SK-N-SH (cell line): ENCODE results near the gene STYK1. TPM values are rescaled to one million over a fixed set of nuclear protein-coding genes. Genes with fewer than 3 reads are reported as not detected.
A peak's percentile ranks its signal among the peaks of the same experiment; 100 is the strongest.

Experiments used
- CTCF ChIA-PET: fragments of 300-600, 350-600 bp; formaldehyde crosslinking; extraction: SDS; loops from one replicate; lab custom pipeline; 2021; lab: Yijun Ruan, JAX
- POLR2A ChIA-PET: fragments of 350-600 bp; sonication (Branson Sonifier 250); formaldehyde crosslinking; extraction: SDS; loops from one replicate; lab custom pipeline; 2020; ENCODE audit warnings: antibody characterized with exemption, inconsistent platforms; lab: Yijun Ruan, JAX
- DNase-seq: peaks from one replicate; pipeline ENCODE4 v3.0.0; 2012
- H2AFZ ChIP-seq: fragments of 200-600 bp; sonication (generic); 2 replicates; pipeline ENCODE4 v1.8.1; 2016; ENCODE audit warnings: antibody characterized with exemption, mild to moderate bottlenecking, low read depth
- H3F3A ChIP-seq: fragments of 200-600 bp; sonication (generic); replicated peaks from 2 replicates; pipeline ENCODE3; 2016; ENCODE audit warnings: antibody characterized with exemption, mild to moderate bottlenecking; ENCODE audit not compliant: insufficient read depth
- H3K27ac ChIP-seq, 2 experiments: fragments of 200-500 bp in 1 of 2; fragments of 200-600 bp in 1 of 2; sonication (Bioruptor generic) in 1 of 2; sonication (generic), shearing (Covaris generic) in 1 of 2; 2 replicates each; pipeline versions ENCODE4 v1.5.1 to v1.6.1; 2014 to 2016; ENCODE audit warnings: low read depth in 2 of 2, inconsistent platforms in 1 of 2, low read length in 1 of 2, mild to moderate bottlenecking in 1 of 2, mixed read lengths in 1 of 2
- H3K27me3 ChIP-seq: fragments of 200-600 bp; sonication (generic), shearing (Covaris generic); 2 replicates; pipeline ENCODE4 v1.6.1; 2016; ENCODE audit warnings: mixed run types; ENCODE audit not compliant: insufficient read depth
- H3K36me3 ChIP-seq, 2 experiments: fragments of 200-500 bp in 1 of 2; fragments of 200-600 bp in 1 of 2; sonication (Bioruptor generic) in 1 of 2; sonication (generic) in 1 of 2; replicated peaks in 1 of 2; 2 replicates each; pipeline versions ENCODE3 to v1.5.1; 2014 to 2016; ENCODE audit warnings: low read length in 1 of 2, mild to moderate bottlenecking in 1 of 2; ENCODE audit not compliant: insufficient read depth in 2 of 2, control insufficient read depth in 1 of 2
- H3K4me1 ChIP-seq, 2 experiments: fragments of 200-500 bp in 1 of 2; fragments of 200-600 bp in 1 of 2; sonication (Bioruptor generic) in 1 of 2; sonication (generic), shearing (Covaris generic) in 1 of 2; 2 replicates each; pipeline versions ENCODE4 v1.5.1 to v1.6.1; 2014 to 2016; ENCODE audit warnings: low read depth in 1 of 2, low read length in 1 of 2, mixed run types in 1 of 2; ENCODE audit not compliant: insufficient read depth in 2 of 2, control insufficient read depth in 1 of 2
- H3K4me2 ChIP-seq: fragments of 200-600 bp; sonication (generic), shearing (Covaris generic); 2 replicates; pipeline ENCODE4 v1.6.1; 2017; ENCODE audit warnings: mixed run types
- H3K4me3 ChIP-seq, 2 experiments: fragments of 200-500 bp in 1 of 2; fragments of 200-600 bp in 1 of 2; sonication (Bioruptor generic) in 1 of 2; sonication (generic), shearing (Covaris generic) in 1 of 2; 2 replicates each; pipeline versions ENCODE4 v1.5.1 to v1.8.1; 2014 to 2016; ENCODE audit warnings: low read depth in 2 of 2, inconsistent platforms in 1 of 2, low read length in 1 of 2, mild to moderate bottlenecking in 1 of 2, mixed read lengths in 1 of 2, moderate library complexity in 1 of 2
- H3K79me2 ChIP-seq: fragments of 200-600 bp; sonication (generic); 2 replicates; pipeline ENCODE4 v1.8.1; 2017; ENCODE audit warnings: mild to moderate bottlenecking; ENCODE audit not compliant: insufficient read depth
- H3K9ac ChIP-seq: fragments of 200-600 bp; sonication (generic); 2 replicates; pipeline ENCODE4 v1.6.1; 2017; ENCODE audit warnings: mixed run types
- H3K9me2 ChIP-seq: fragments of 200-600 bp; sonication (generic); 2 replicates; pipeline ENCODE4 v1.6.1; 2017; ENCODE audit warnings: mixed run types
- H3K9me3 ChIP-seq: fragments of 200-600 bp; sonication (generic); 2 replicates; pipeline ENCODE4 v1.6.1; 2017; ENCODE audit warnings: mixed run types, mild to moderate bottlenecking, moderate library complexity
- H4K20me1 ChIP-seq: fragments of 200-600 bp; sonication (generic); 2 replicates; pipeline ENCODE4 v1.6.1; 2017; ENCODE audit warnings: mild to moderate bottlenecking, mixed run types; ENCODE audit not compliant: insufficient read depth
- CHD2 ChIP-seq: fragments of 150-350 bp; IDR thresholded peaks from 2 replicates; pipeline ENCODE4 v1.6.1; 2018; ENCODE audit warnings: low read length; ENCODE audit not compliant: partially characterized antibody
- FOSL2 ChIP-seq: IDR thresholded peaks from 2 replicates; pipeline ENCODE4 v1.4.0; 2012; ENCODE audit warnings: low read depth, mild to moderate bottlenecking, moderate library complexity, borderline replicate concordance
- FOXJ3 ChIP-seq: sonication (generic); formaldehyde crosslinking; IDR thresholded peaks from 2 replicates; pipeline ENCODE4 v1.5.1; 2020; ENCODE audit warnings: mild to moderate bottlenecking, missing genetic modification reagents
- FOXM1 ChIP-seq: IDR thresholded peaks from 2 replicates; pipeline ENCODE4 v1.4.0; 2012; ENCODE audit warnings: low read depth, mild to moderate bottlenecking
- JUND ChIP-seq: IDR thresholded peaks from 2 replicates; pipeline ENCODE4 v1.4.0; 2012
- MAX ChIP-seq: IDR thresholded peaks from 2 replicates; pipeline ENCODE4 v1.4.0; 2012; ENCODE audit warnings: low read depth
- MEF2A ChIP-seq: IDR thresholded peaks from 2 replicates; pipeline ENCODE4 v1.4.0; 2012; ENCODE audit warnings: low read depth, borderline replicate concordance
- MXI1 ChIP-seq: IDR thresholded peaks from 2 replicates; pipeline ENCODE4 v1.6.1; 2012; ENCODE audit warnings: mild to moderate bottlenecking, low read depth, low read length, improper control_type of control experiment
- NRF1 ChIP-seq: IDR thresholded peaks from 2 replicates; pipeline ENCODE4 v1.6.1; 2012; ENCODE audit warnings: low read depth, mild to moderate bottlenecking, low read length
- POLR2AphosphoS5 ChIP-seq: IDR thresholded peaks from 2 replicates; pipeline ENCODE4 v1.6.1; 2012; ENCODE audit warnings: low read depth, low read length
- RAD21 ChIP-seq: IDR thresholded peaks from 2 replicates; pipeline ENCODE4 v1.6.1; 2012; ENCODE audit warnings: mild to moderate bottlenecking, low read length
- REST ChIP-seq: IDR thresholded peaks from 2 replicates; pipeline ENCODE4 v1.6.1; 2012; ENCODE audit warnings: mild to moderate bottlenecking, low read depth, low read length, moderate library complexity
- RXRA ChIP-seq: IDR thresholded peaks from 2 replicates; pipeline ENCODE4 v1.4.0; 2012; ENCODE audit warnings: low read depth, mild to moderate bottlenecking, borderline replicate concordance
- SIN3A ChIP-seq: IDR thresholded peaks from 2 replicates; pipeline ENCODE4 v1.6.1; 2012; ENCODE audit warnings: low read depth, mild to moderate bottlenecking, low read length, moderate library complexity, borderline replicate concordance
- TAF1 ChIP-seq: IDR thresholded peaks from 2 replicates; pipeline ENCODE4 v1.6.1; 2012; ENCODE audit warnings: low read depth, mild to moderate bottlenecking, low read length, moderate library complexity, borderline replicate concordance
- TCF12 ChIP-seq: IDR thresholded peaks from 2 replicates; pipeline ENCODE4 v1.4.0; 2012
- USF2 ChIP-seq: fragments of 150-350 bp; IDR thresholded peaks from 2 replicates; pipeline ENCODE4 v1.6.1; 2017; ENCODE audit warnings: antibody characterized with exemption, low read length, low read depth, borderline replicate concordance
- YY1 ChIP-seq: IDR thresholded peaks from 2 replicates; pipeline ENCODE4 v1.4.0; 2012; ENCODE audit warnings: low read depth, mild to moderate bottlenecking
- WGBS: methylation state at CpG from one replicate; pipeline ENCODE4 v1.1.6; 2017; ENCODE audit warnings: low lambda C conversion rate; 5-methylcytosine and 5-hydroxymethylcytosine counted together
- polyA plus RNA-seq, 3 experiments: library from polyadenylated mRNA; depleted of rRNA; stranded (reverse); fragments of >200 nt; gene quantifications; 2 replicates each; pipeline ENCODE4 v1.2.3, GENCODE V29; 2012

Gene STYK1
- polyA plus RNA-seq, 1 of the 3 experiments (the other 2 are of a cell fraction): not detected

GRCh38 chr12:10645910-10646309 is 27.9 kb downstream of the STYK1 start:
- H3K4me1 ChIP-seq: no peaks in the 10 kb centered on the region
- CTCF ChIA-PET: no interaction called here
- WGBS: 6% methylated on average over 4 of the region's 4 CpGs
- no peaks in the 10 kb centered on the region for H3F3A ChIP-seq
- no peaks in the 10 kb centered on the region for H3K9me3 ChIP-seq
- POLR2A ChIA-PET: no interaction called here
- no peak overlapping the region for H2AFZ ChIP-seq
- no peaks in the 10 kb centered on the region for H3K36me3 ChIP-seq
- no peak overlapping the region for H3K4me3 ChIP-seq
- 0 out of 2 replicates have a peak, but pooled peaks cover 10% of the 10 kb centered on the region for H3K27me3 ChIP-seq
- no peak for DNase-seq
- no peaks in the 10 kb centered on the region for H4K20me1 ChIP-seq
- H3K9ac ChIP-seq: no peak overlapping the region
- H3K79me2 ChIP-seq: no peaks in the 10 kb centered on the region
- H3K4me2 ChIP-seq: no peak overlapping the region
- no peaks in the 10 kb centered on the region for H3K9me2 ChIP-seq
- no peak overlapping the region for H3K27ac ChIP-seq
- no peak for TF ChIP-seq YY1
- TF ChIP-seq POLR2AphosphoS5: no peak
- no peak for TF ChIP-seq MXI1
- TF ChIP-seq REST: no peak
- TF ChIP-seq MEF2A: no peak
- TF ChIP-seq CHD2: no peak
- TF ChIP-seq RAD21: no peak
- no peak for TF ChIP-seq RXRA
- no peak for TF ChIP-seq NRF1
- no peak for TF ChIP-seq FOSL2
- TF ChIP-seq USF2: no peak
- TF ChIP-seq SIN3A: no peak

GRCh38 chr12:10641735-10642500 is 31.9 kb downstream of the STYK1 start:
- TF ChIP-seq TAF1: no peak
- TF ChIP-seq FOXM1: no peak
- TF ChIP-seq JUND: no peak
- TF ChIP-seq USF2: no peak
- no peak for TF ChIP-seq RXRA
- no peak for TF ChIP-seq FOXJ3 (CRISPR knock-in tag)
- no peak for TF ChIP-seq MAX
- TF ChIP-seq MXI1: no peak
- TF ChIP-seq TCF12: no peak
- Histone ChIP-seq H3K9me2 (no peaks in the 10 kb centered on the region), H3K27ac (no peak overlapping the region), H3K27me3 (no peaks in the 10 kb centered on the region; the same call in 1 of the 2 replicates), H3K9ac (no peak overlapping the region), H3K79me2 (no peaks in the 10 kb centered on the region), H3K4me1 (no peaks in the 10 kb centered on the region), H3K36me3 (no peaks in the 10 kb centered on the region), H3K9me3 (no peaks in the 10 kb centered on the region), H2AFZ (peak overlapping the region; percentile 70; the same call in 1 of the 2 replicates), H4K20me1 (no peaks in the 10 kb centered on the region), H3K4me2 (peak overlapping the region; percentile 28; the same call in 1 of the 2 replicates), H3K4me3 (no peak overlapping the region), H3F3A (no peaks in the 10 kb centered on the region)
- CTCF ChIA-PET: interaction anchor here (0.8 kb wide), 1 partner anchor 33 kb away, joined by 3 read pairs; no protein-coding TSS in a partner anchor
- DNase-seq: no peak
- WGBS: 9% methylated on average over 5 of the region's 6 CpGs
- POLR2A ChIA-PET: no interaction called here
